ENCODE measurements around the gene CCDC51.

CCDC51 gene

DNA sequence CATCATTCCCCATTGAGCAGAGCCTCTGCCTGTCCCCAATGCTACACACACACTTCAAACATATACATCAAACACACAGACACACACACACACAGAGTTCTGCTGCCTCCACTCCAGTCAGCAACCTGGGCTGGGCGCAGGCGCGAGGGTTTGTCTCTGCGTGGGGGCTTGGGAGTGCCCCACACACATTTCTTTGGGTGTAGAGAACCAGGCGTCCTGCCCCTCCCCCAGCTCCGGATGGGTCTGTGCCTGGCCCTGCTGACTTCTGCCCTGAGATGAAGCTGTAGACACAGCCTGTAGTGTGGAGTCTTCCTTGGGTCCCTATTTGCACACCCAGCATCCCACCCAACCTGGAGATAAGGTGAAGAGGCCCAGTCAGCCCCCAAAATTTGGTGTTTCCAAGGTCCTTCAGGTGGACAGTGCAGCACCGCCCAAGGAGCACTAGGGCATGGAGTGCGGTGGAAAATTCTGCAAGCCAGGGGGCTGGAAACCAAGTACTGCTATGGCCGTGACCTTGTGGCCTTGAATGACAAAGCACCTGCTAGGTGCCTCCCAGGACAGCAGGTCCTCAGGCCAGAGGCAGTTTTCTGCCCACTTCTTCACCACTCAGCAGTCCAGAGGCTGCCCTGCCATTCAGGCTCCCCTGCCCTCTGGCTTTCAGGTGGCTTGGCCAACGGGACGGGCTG lies 41.1 kb downstream of the CCDC51 start:
- Histone ChIP-seq H3K27ac (ENCODE audit: low read length) (no peak overlapping the region), H3K9ac (ENCODE audit: low read length) (no peak overlapping the region), H3K79me2 (ENCODE audit: low read length) (no peaks in the 10 kb centered on the region), H3K4me3 (ENCODE audit: low read length) (no peak overlapping the region), H3K4me2 (ENCODE audit: low read length) (no peak overlapping the region), H3K9me3 (ENCODE audit: insufficient read depth, low read length) (no peaks in the 10 kb centered on the region), H2AFZ (ENCODE audit: low read depth, low read length) (no peak overlapping the region), H3K27me3 (ENCODE audit: low read depth, low read length) (peaks cover 13% of the 10 kb centered on the region; the same call in 1 of the 2 replicates), H3K36me3 (replicated peaks; ENCODE audit: low read depth, low read length) (no peaks in the 10 kb centered on the region), H4K20me1 (ENCODE audit: insufficient read depth, low read length) (no peaks in the 10 kb centered on the region), H3K4me1 (ENCODE audit: low read length) (no peaks in the 10 kb centered on the region)
- TF ChIP-seq, protein P1, sequence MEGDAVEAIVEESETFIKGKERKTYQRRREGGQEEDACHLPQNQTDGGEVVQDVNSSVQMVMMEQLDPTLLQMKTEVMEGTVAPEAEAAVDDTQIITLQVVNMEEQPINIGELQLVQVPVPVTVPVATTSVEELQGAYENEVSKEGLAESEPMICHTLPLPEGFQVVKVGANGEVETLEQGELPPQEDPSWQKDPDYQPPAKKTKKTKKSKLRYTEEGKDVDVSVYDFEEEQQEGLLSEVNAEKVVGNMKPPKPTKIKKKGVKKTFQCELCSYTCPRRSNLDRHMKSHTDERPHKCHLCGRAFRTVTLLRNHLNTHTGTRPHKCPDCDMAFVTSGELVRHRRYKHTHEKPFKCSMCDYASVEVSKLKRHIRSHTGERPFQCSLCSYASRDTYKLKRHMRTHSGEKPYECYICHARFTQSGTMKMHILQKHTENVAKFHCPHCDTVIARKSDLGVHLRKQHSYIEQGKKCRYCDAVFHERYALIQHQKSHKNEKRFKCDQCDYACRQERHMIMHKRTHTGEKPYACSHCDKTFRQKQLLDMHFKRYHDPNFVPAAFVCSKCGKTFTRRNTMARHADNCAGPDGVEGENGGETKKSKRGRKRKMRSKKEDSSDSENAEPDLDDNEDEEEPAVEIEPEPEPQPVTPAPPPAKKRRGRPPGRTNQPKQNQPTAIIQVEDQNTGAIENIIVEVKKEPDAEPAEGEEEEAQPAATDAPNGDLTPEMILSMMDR (IDR thresholded peaks at IDR 0.05; ENCODE audit: low read depth, low read length) = no peak
- TF ChIP-seq EZH2phosphoT487 (IDR thresholded peaks at IDR 0.05; ENCODE audit: low read depth) = no peak

DNA sequence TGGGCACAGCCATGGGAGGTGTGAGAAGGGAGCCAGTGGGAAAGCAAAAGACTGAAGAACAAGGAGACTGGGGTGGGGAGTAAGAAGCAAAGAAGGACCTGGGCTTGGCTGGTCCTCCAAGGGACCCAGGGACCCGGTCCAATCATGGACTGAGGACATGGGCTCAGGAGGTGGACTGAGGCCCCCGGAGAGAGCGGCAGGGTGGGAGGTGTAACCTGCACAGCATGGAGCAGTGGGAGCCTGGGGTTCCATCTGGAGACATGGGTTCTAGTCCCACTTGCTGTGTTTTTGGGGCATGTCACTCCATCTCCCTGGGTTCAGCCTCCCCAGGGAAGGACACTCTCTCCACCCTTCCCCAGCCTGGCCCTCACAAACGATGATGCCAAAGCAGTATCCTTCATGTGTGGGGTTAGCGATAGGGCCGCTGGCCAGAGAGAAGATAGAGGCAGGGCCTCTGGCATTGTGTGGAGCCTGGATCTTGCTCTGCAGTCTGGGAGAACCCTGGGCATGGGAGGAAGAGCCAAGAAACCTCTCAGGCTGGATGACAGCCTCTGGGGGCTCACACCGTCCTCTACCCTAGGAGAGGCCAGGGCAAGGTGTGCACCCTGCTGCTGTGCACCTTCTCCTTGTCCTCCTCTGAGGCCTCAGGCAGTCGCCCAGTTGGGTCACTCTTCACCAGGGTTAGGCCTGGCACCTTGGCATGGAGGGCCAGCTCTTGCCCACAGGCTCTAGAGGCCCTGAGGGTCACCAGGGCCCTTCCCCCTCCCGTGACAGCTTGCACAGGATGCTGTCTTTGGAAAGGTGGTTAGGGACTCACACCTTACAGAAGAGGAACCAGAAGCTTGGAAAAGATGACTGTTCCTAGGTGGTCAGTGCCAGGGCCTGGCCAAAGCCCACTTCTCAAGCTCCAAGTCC lies 41.9 kb downstream of the CCDC51 start:
- no peak overlapping the region for H3K4me3 ChIP-seq (ENCODE audit: low read length)
- H2AFZ ChIP-seq (ENCODE audit: low read depth, low read length) = no peak overlapping the region
- H3K27ac ChIP-seq (ENCODE audit: low read length) = no peak overlapping the region

DNA sequence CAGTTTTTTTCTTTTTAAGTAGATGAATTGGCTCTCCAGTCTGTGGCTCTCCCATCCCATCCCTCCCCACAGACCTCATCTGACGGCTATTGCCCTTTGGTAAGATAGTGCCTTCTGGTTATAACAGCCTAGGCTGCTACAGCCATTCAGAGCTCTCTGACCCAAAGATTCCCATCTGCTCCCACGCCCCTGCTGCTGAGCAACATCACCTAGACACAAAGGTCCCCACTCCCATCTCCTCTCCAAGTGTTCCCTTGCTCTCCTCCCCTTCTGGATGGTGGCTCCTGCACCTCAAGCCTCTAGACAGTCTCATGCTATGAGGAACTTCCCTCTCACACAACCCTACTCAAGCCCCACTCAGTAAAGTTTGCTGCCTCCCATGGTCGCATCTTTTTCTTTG lies 44.2 kb downstream of the CCDC51 start:
- Histone ChIP-seq H3K36me3 (replicated peaks; ENCODE audit: low read depth, low read length) (no peaks in the 10 kb centered on the region), H3K27ac (ENCODE audit: low read length) (no peak overlapping the region), H2AFZ (ENCODE audit: low read depth, low read length) (no peak overlapping the region), H3K79me2 (ENCODE audit: low read length) (no peaks in the 10 kb centered on the region), H3K27me3 (ENCODE audit: low read depth, low read length) (peaks cover 13% of the 10 kb centered on the region; the same call in 1 of the 2 replicates), H3K4me2 (ENCODE audit: low read length) (no peak overlapping the region), H3K4me1 (ENCODE audit: low read length) (no peaks in the 10 kb centered on the region), H4K20me1 (ENCODE audit: insufficient read depth, low read length) (no peaks in the 10 kb centered on the region), H3K4me3 (ENCODE audit: low read length) (no peak overlapping the region), H3K9ac (ENCODE audit: low read length) (no peak overlapping the region), H3K9me3 (ENCODE audit: insufficient read depth, low read length) (no peaks in the 10 kb centered on the region)
- TF ChIP-seq, protein P1 (IDR thresholded peaks at IDR 0.05; ENCODE audit: low read depth, low read length) = no peak
- no peak for TF ChIP-seq EZH2phosphoT487 (IDR thresholded peaks at IDR 0.05; ENCODE audit: low read depth)

More for the DNA sequence above, 41.9 kb downstream of the CCDC51 start:
- H3K9me3 ChIP-seq (ENCODE audit: insufficient read depth, low read length) = no peaks in the 10 kb centered on the region
- no peak for TF ChIP-seq EZH2phosphoT487 (IDR thresholded peaks at IDR 0.05; ENCODE audit: low read depth)
- no peak overlapping the region for H3K4me2 ChIP-seq (ENCODE audit: low read length)
- no peak overlapping the region for H3K9ac ChIP-seq (ENCODE audit: low read length)
- no peaks in the 10 kb centered on the region for H3K36me3 ChIP-seq (replicated peaks; ENCODE audit: low read depth, low read length)
- H4K20me1 ChIP-seq (ENCODE audit: insufficient read depth, low read length) = no peaks in the 10 kb centered on the region
- no peaks in the 10 kb centered on the region for H3K79me2 ChIP-seq (ENCODE audit: low read length)
- H3K27me3 ChIP-seq (ENCODE audit: low read depth, low read length) = peaks cover 13% of the 10 kb centered on the region; the same call in 1 of the 2 replicates
- H3K4me1 ChIP-seq (ENCODE audit: low read length) = no peaks in the 10 kb centered on the region

DNA sequence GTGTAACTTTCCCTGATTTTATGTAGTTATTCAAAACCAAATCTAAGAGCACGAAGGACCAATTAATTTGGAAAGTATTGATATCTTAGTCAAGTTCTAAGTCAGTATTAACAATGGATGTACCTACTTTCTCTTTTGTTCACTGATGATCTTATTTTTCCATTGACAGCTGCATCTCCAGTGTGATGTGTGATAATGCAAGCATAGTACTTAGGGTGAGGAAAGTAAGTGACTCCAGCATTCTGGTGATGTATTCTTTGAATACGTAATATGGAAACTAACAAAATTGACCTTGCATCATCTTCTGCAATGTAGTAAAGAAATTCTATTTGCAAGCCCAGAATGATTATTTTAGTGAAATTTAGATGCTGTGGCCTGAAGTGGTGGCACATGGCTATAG lies 45.5 kb downstream of the CCDC51 start:
- Histone ChIP-seq H3K4me1 (ENCODE audit: low read length) (no peaks in the 10 kb centered on the region), H3K4me2 (ENCODE audit: low read length) (no peak overlapping the region), H3K4me3 (ENCODE audit: low read length) (no peak overlapping the region), H3K27ac (ENCODE audit: low read length) (no peak overlapping the region), H3K9ac (ENCODE audit: low read length) (no peak overlapping the region), H3K27me3 (ENCODE audit: low read depth, low read length) (peaks cover 13% of the 10 kb centered on the region; the same call in 1 of the 2 replicates), H3K36me3 (replicated peaks; ENCODE audit: low read depth, low read length) (no peaks in the 10 kb centered on the region), H3K9me3 (ENCODE audit: insufficient read depth, low read length) (no peaks in the 10 kb centered on the region), H3K79me2 (ENCODE audit: low read length) (no peaks in the 10 kb centered on the region), H2AFZ (ENCODE audit: low read depth, low read length) (no peak overlapping the region), H4K20me1 (ENCODE audit: insufficient read depth, low read length) (no peaks in the 10 kb centered on the region)
- TF ChIP-seq, protein P1 (IDR thresholded peaks at IDR 0.05; ENCODE audit: low read depth, low read length) = no peak
- TF ChIP-seq EZH2phosphoT487 (IDR thresholded peaks at IDR 0.05; ENCODE audit: low read depth) = no peak
